ENCODE data around the gene IRF2BPL. TPM values are rescaled to one million over a fixed set of nuclear protein-coding genes. Genes with fewer than 3 reads are reported as not detected.

Gene IRF2BPL
- total and polyA plus RNA-seq, 4 donors: 3.8 to 15.8 (median 7.4) TPM

GRCh38 chr14:77059276-77059915, 30.9 kb upstream of the IRF2BPL start:
- no peak for TF ChIP-seq YY1 (IDR thresholded peaks at IDR 0.05)
- TF ChIP-seq CTCF (IDR thresholded peaks at IDR 0.05; ENCODE audit: low read depth, low read length, missing input control): peak; percentile 2
- TF ChIP-seq EGR1 (IDR thresholded peaks at IDR 0.05; ENCODE audit: low read depth in 2 of 2): no peak
- TF ChIP-seq FOXA1 (IDR thresholded peaks at IDR 0.05): no peak
- no peak for TF ChIP-seq REST (IDR thresholded peaks at IDR 0.05)
- TF ChIP-seq HNF4A (conservative IDR thresholded peaks at IDR 0.05): no peak
- TF ChIP-seq RAD21 (IDR thresholded peaks at IDR 0.05): peak; percentile 26 to 61
- TF ChIP-seq MAX (IDR thresholded peaks at IDR 0.05): no peak
- Histone ChIP-seq H3K27me3 (ENCODE audit: control insufficient read depth in 4 of 4, insufficient read depth in 4 of 4, low read length in 3 of 4) (no peaks in the 10 kb centered on the region), H3K36me3 (ENCODE audit: control insufficient read depth in 4 of 4, insufficient read depth in 3 of 4, low read depth in 1 of 4, low read length in 3 of 4) (no peaks in the 10 kb centered on the region), H3K9me3 (ENCODE audit: control insufficient read depth in 4 of 4, low read length in 3 of 4) (no peaks in the 10 kb centered on the region), H3K4me3 (ENCODE audit: low read depth in 1 of 3, low read length in 3 of 3) (no peak overlapping the region), H3K4me1 (ENCODE audit: control insufficient read depth in 4 of 4, insufficient read depth in 4 of 4, low read length in 3 of 4) (no peaks in the 10 kb centered on the region), H3K9ac (ENCODE audit: low read depth in 1 of 2, low read length in 2 of 2) (no peak overlapping the region), H3K27ac (ENCODE audit: low read depth in 1 of 2, low read length in 2 of 2) (no peak overlapping the region)
- WGBS: 71% methylated on average over 12 of the region's 12 CpGs
- DNase-seq (ENCODE audit: low spot score): no peak

- WGBS: 88% methylated on average over 9 of the region's 9 CpGs
These were observed 30.3 kb upstream of the IRF2BPL start for GRCh38 chr14:77058785-77059184.

More at GRCh38 chr14:77058785-77059184, 30.3 kb upstream of the IRF2BPL start:
- Histone ChIP-seq H3K27ac (ENCODE audit: low read depth in 1 of 2, low read length in 2 of 2) (no peak overlapping the region), H3K36me3 (ENCODE audit: control insufficient read depth in 4 of 4, insufficient read depth in 3 of 4, low read depth in 1 of 4, low read length in 3 of 4) (no peaks in the 10 kb centered on the region), H3K9ac (ENCODE audit: low read depth in 1 of 2, low read length in 2 of 2) (no peak overlapping the region), H3K9me3 (ENCODE audit: control insufficient read depth in 4 of 4, low read length in 3 of 4) (no peaks in the 10 kb centered on the region), H3K27me3 (ENCODE audit: control insufficient read depth in 4 of 4, insufficient read depth in 4 of 4, low read length in 3 of 4) (no peaks in the 10 kb centered on the region), H3K4me3 (ENCODE audit: low read depth in 1 of 3, low read length in 3 of 3) (no peak overlapping the region), H3K4me1 (ENCODE audit: control insufficient read depth in 4 of 4, insufficient read depth in 4 of 4, low read length in 3 of 4) (no peaks in the 10 kb centered on the region)
- no peak for DNase-seq (ENCODE audit: low spot score)
- TF ChIP-seq JUND (IDR thresholded peaks at IDR 0.05): no peak
- TF ChIP-seq YY1 (IDR thresholded peaks at IDR 0.05): no peak
- no peak for TF ChIP-seq CTCF (IDR thresholded peaks at IDR 0.05; ENCODE audit: low read depth, low read length, missing input control)
- no peak for TF ChIP-seq HNF4G (IDR thresholded peaks at IDR 0.05)
- no peak for TF ChIP-seq RXRA (IDR thresholded peaks at IDR 0.05)
- TF ChIP-seq ATF3 (IDR thresholded peaks at IDR 0.05): no peak
- TF ChIP-seq MAX (IDR thresholded peaks at IDR 0.05): no peak
- TF ChIP-seq GABPA (IDR thresholded peaks at IDR 0.05 in 1 of 2, conservative IDR thresholded peaks at IDR 0.05 in 1 of 2): no peak
- no peak for TF ChIP-seq NR2F2 (IDR thresholded peaks at IDR 0.05)
- TF ChIP-seq EGR1 (IDR thresholded peaks at IDR 0.05; ENCODE audit: low read depth in 2 of 2): no peak
- no peak for TF ChIP-seq FOXA2 (IDR thresholded peaks at IDR 0.05)
